Thyroid gland (tissue), 4 donors: ENCODE results near the gene CDK5RAP2.

Experiments
- CTCF ChIP-seq, 6 experiments: fragments of 200-600 bp in 3 of 6; fragments of 450-650 bp in 3 of 6; sonication (generic) in 3 of 6; IDR thresholded peaks; one replicate each; pipeline ENCODE4 v1.5.1; 2016 to 2019; ENCODE audit warnings: antibody characterized with exemption in 6 of 6, mild to moderate bottlenecking in 2 of 6, inconsistent platforms in 1 of 6, moderate library complexity in 1 of 6
- POLR2A ChIP-seq, 2 donors: fragments of 450-650 bp; IDR thresholded peaks; one replicate each; pipeline ENCODE4 v1.6.1; 2017; ENCODE audit warnings: antibody characterized with exemption in 2 of 2, mild to moderate bottlenecking in 2 of 2, moderate library complexity in 1 of 2

GRCh38 chr9:120375316-120375715 is 204.7 kb downstream of the CDK5RAP2 start:
- TF ChIP-seq CTCF (IDR thresholded peaks at IDR 0.05) (no peak), POLR2A (IDR thresholded peaks at IDR 0.05) (no peak)
